ELF-1 (cell line): ENCODE results near the gene THAP7.

Experiments
- DNase-seq: peaks from one replicate; pipeline ENCODE4 v3.0.0-alpha.2; 2016; ENCODE audit warnings: low read depth, low spot score

THAP7 gene

DNA sequence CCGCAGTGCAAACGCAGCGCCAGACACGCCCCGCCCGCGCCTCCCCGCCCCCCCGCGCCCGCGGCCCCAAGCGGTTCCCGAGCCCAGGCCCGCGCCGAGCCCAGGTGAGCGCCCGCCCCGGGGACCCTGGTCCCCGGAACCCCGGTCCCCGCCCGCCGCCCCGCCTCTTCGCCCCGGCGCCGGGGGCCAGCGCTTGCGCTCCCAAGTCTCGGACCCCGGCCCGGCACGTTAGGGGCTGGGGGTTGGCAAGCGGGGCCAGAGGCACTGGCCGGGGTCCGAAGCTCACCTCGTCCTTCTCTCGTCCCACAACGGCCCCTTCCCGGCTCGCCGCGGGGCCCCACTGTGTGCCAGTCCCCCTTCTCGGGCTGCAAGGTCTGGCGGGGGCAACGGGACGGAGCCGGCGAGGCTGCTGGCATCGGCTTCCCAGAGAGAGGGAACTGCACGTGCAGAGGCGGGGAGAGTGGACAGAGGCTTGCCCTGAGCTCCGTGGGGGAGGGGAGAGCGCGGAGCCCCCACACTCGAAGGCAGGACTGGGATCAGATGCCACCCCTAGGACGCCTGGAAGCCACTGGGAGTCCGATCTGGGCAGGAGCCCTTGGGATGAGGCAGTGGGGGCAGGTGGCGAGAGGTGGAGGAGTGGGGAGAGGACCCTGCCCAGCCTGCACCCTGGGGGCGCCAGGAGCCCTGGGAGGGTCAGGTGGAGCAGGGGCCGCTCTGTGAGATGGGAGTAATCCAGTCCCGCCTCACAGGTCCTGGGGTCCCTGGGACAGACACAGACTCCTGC lies 36.6 kb downstream of the THAP7 start:
- DNase-seq: no peak

DNA sequence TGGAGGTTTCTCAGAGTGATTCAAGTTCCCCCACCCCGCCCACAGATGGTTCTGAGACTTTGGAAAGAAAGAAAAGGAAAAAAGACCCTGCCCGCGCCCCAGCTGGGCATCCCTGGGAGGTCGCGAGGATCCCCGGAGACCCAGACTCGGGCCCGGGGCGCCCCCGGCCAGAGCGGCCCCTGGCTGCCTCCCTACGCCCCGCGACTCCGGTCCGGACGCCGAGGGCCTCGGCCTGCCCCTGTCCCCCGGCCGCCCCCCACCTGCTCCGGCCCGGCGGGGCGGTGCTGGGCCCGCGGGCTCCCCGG lies 37.2 kb downstream of the THAP7 start:
- no peak for DNase-seq

DNA sequence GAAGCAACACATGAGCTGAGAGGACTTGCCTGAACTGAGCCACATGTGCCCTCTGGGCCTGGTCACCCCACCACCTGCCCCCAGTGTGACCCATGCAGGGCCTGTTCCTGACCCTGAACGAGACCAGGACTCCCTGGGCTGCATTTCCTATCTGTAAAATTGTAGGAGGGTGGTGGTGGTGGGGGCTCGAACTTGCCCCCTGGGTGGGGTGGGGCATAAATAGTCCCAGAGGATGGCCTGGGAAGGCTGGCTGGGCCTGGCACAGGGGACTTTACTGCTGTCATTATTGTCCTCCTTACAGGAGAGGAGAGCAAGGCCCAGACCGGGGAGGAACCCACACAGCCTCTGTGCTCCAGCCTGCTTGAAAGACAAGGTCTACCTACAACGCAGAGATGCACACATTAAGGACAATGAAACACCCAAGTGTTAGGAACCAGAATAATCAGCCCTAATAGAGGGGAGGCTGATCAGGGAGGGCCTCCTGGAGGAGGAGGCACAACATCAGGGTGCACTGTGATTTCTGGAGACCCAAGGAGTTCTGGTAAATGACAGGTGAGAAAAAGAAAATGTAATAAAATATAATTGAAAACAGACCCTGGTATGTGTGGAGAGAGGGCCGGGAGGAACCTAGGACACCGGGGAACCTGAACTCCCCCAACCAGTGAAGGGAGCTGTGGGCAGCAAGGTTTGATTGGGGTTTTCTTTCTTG lies 37.7 kb downstream of the THAP7 start:
- no peak for DNase-seq

DNA sequence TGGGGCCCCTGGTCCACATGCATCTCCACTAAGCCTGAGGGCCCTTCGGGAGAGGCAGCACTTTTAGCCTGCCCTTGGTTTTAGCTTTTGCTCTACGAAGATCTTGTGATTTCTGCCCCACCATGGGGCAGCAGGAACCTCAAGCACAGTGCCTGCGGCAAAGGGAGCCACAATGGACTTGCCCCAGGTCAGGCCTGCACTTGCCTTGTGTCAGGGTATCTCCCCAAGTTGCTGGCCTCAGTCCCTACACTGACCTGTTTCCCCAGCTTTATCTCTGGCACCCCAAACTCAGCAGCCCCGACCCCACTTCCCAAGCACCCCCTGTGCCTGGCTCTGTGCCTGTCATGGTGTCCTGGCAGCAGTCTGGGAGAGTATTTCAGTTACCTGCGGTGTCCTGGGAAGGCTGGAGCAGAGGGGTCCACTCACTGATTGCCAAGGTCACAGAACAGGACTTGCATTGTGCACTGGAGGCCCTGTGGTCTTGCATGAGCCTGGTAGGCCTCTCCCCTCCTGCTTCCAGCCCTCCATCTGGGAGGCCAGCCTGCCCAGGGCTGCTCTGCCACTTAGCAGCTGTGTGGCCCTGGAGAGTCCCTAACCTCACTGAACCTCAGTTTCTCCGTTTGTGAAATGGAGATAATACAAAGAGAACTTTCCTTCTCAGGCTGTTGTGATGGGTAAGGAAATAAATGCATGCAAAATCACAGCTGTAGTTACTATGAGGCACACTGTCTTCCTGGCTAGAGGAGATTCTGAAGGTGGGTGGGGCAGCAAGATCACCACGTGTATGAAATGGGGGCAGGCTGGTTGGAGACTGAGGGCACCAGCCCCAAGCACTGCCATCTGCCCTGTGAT lies 38.5 kb downstream of the THAP7 start:
- DNase-seq: no peak

DNA sequence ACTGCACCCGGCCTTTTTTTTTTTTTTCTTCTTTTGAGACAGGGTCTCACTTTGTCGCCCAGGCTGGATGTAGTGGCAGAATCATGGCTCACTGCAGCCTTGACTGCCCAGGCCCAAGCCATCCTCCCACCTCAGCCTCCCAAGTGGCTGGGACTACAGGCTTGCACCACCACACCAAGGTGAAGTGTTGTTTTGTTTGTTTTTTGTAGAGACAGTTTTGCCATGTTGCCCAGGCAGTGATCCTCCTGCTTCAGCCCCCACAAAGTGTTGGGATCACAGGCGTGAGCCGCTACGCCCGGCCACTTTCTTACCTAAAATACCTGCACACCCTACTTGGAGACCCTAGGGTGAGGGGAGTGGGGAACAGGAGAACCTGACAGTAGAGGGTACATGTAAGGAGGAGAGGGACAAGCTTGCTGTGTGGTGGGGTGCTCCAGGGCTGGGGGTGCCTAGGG lies 39.4 kb downstream of the THAP7 start:
- DNase-seq: no peak

DNA sequence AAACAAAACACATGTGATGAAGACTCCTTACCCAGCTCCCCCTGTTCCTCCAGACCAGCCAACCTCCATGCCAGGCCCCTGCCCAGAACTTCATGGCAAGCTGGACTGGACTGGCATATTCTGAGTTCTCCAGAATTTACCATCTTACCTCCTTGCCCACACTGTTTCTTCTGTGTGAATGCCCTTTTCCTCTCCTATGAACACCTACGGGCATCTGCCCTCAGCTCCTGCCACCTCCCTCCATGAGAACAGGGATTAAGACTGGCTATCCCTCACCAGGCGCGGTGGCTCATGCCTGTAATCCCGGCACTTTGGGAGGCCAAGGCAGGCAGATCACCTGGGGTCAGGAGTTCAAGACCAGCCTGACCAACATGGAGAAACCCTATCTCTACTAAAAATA lies 41.3 kb downstream of the THAP7 start:
- DNase-seq: no peak

DNA sequence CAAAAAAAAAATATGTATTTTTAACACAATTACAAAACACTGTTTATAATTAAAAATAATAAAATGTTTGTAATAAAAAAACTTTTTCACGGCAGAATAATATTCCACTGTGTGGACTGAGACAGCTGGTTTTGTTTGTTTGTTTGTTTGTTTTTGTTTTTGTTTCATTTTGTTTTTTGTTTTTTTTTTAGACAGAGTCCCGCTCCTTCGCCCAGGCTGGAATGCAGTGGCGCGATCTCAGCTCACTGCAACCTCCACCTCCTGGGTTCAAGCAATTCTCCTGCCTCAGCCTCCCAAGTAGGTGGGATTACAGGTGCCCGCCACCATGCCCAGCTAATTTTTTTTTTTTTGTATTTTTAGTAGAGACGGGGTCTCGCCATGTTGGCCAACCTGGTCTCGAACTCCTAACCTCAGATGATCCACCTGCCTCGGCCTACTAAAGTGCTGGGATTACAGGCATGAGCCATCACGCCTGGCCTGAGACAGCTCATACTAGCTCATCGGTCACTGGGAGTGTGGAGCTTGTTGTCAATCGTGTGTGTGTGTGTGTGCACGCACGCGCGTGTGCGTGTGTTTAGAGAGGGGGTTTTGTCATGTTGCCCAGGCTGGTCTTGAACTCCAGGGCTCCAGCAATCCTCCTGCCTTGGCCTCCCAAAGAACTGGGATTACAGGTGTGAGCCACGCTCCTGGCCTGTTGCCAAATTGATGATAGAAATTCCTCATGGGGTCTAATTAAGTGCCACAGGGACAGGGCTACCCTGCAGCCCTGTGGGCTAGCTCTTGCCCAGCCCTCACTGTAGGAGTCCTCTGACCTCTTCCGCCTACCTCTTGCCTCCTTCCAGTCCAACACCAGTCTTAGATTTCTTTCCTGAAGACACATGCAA lies 42.1 kb downstream of the THAP7 start:
- DNase-seq: no peak

DNA sequence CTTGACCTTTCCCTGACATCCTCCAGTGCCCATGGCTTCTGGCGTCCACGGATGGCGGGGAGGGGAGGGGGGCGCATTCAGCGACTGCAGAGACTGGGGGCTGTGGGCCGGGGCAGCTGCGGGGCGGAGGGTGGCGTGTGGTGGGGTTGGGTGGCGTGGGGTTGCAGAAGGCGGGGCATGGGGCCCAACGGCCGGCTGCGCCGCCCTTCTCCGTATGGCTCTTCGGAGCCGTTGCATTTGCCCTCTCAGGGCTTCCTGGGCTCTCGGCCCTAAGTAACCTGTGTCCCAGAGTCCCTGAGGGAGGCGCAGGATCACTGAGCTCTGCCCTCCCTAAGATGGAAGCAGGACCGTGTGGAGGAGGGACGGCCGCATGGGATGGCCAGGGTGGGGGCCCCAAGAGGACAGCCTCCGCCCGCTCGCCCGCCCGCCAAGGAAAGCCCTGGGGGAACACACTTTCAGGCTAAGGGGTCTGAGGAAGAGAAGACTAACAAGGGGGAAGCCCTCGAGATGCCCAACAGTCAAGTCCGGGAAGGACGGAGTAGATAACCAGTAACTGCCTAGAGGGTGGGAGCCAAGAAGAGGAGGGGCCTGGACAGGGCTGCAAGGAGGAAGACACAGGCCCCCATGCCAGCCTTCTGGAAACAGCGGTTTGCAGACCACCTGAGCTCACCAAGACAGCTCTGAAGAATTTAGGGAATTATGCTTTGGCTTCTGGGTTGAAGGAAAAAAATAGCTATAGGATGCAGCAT lies 44.1 kb downstream of the THAP7 start:
- peak; percentile 45 for DNase-seq

DNA sequence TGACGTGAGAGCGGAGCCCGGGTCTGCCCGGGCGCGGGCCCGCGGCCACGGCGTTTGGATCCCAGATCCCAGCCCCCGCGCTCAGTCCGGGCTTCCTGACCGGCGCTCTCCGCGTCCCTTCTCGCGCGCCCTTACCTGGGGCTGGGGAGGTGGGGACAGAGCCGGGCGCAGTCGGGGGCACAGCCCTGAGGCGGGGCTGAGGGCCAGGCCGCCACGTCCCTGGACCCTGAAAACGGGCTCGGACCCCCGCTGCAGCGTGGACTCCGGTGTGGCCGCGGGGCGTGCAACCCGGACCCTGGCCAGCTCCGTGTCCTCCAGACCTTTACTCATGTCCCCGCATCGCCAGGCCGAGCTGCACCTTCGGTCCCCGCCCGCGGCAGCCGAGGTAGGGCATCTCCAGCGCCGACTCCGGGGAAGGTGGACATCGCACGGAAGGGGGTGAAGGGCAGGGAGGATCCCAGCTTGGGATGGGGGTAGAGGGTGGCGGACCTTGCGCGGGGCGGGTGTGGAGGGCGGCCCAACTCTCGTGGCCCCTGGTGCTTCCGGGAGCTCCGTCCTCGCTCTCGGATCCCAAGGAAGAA lies 44.7 kb downstream of the THAP7 start:
- DNase-seq: no peak

DNA sequence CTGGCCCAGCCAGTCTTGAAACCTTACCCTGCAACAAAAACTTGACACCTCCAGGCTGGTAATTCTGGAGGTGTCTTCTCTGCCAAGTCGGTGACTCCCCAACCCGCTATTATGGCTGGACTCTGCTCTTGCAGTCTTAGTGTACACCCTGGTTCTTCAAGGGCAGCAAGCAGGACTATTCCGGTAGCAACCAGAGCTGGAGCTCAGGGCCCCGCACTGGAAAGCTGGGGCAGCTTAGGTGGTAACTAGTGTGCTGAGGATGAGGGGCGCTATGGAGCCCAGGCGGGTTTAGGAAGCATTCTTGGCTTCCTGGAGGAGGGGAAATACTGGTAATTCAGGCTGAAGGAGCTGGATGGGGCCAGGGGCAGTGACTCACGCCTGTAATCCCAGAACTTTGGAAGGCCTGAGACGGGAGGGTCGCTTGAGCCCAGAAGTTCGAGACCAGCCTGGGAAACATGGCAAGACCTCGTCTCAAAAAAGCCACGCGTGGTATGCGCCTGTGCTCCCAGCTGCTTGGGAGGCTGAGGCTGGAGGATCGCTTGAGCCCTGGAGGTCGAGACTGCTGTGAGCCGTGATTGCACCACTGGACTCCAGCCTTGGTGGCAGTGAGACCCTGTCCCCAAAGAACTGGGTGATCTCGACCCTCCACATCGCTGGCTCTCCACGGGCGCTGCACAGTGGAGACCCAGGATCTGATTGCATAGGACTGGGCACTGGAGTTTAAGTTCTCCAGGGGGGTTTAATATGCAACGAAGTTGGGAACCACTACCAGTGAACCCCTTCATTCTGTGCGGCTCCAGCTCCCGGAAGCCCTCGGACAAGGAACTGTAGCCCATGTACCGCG lies 45.4 kb downstream of the THAP7 start:
- peak; percentile 93 for DNase-seq

DNA sequence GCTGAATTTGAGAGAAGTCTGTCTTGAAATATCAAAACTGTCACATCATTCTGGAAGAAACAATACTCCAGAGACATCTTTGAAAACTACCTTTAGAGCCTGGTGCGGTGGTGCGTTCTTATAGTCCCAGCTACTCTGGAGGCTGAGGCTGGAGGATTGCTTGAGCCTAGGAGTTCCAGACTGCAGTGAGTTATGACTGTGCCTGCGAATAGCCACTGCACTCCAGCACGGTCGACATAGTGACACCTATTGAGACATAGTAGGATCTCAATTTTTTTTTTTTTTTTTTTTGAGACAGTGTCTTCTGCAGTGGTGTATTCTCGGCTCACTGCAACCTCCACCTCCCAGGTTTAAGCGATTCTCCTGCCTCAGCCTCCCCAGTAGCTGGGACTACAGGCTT lies 46.4 kb downstream of the THAP7 start:
- DNase-seq: no peak

DNA sequence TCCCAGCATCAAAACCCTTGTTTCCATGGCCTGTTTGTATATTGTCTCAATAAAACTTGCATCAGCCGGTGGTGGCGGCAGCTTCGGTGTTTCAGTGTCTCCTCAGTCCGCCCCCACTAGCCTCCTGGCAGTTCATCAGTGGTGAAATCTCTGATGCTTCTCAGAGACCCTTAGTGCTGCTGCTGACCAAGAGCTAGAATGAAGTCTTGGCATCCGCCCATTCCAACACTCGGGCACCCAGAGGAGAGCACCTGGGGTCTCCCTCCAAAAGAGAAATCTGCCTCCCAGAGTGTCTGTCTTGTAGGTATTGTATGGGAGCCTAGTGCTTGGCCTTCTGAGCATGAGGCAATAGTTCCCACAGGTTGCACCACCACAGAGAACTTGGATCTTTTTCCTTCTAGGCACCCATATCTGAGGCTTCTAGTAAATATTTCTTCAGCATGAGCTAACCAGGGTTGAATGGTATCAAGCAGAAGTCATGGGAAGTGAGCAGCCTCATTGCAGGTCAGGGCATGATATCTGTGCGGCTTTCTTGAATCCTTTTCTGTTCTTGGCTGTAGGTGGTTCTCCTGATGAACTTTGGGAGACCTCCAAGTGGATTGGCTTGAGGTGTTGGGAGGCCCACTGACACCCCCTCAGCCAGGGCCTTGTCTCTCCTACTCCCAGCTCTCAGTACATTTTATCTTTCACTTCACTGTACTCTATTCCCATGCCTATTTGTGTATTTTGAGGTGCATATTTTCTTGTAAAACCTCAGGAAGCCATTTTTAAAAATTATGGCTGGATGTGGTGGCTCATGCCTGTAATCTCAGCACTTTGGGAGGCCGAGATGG lies 48.0 kb downstream of the THAP7 start:
- no peak for DNase-seq

DNA sequence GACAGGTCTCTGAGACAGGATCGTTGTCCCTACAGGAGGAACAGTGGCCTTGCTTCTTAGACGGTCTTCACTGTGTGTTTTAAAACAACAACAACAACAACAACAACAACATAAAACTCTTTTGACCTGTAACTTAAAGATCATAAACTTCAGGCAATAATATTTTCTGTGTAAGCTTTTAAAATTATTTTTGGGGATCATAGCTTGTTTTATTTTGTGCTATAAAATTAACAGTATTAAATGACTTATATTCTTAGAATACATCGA lies 48.6 kb downstream of the THAP7 start:
- DNase-seq: no peak

DNA sequence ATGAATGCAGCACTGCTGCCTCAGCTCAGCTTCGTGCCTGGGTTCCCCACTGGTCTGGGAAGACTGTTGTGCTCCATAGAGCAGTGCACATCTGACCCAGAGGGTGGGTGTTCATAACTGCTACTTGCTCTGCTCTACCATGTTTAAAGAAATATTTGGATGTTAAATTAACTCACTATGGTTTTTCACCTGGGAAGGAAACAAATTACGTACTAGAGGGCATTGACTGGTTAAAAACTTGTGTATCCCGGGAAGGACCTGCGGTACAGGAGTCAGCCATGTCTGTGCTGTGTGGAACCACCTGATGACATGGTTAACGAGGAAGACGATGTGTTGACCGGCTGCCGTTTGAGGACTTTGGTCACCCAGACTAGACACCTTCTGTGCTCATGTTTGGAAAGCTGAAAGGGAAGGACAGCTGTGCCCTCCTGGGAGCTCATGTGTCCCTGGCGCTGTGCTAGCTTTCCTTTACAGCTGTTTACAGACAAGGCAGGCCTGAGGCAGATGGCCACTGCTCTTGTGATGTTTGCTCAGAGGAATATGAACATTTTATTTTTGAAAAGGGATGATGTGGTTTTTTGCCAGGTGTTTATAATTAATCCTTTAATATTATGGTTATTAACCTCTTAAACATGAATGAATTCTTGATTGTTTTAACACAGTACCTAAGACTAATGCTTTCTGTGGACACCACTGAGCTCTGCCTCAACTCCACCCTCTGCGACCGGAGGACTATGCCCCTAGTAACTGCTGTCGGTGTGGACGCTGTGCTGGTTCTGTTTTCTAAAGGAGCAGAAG lies 49.2 kb downstream of the THAP7 start:
- no peak for DNase-seq

DNA sequence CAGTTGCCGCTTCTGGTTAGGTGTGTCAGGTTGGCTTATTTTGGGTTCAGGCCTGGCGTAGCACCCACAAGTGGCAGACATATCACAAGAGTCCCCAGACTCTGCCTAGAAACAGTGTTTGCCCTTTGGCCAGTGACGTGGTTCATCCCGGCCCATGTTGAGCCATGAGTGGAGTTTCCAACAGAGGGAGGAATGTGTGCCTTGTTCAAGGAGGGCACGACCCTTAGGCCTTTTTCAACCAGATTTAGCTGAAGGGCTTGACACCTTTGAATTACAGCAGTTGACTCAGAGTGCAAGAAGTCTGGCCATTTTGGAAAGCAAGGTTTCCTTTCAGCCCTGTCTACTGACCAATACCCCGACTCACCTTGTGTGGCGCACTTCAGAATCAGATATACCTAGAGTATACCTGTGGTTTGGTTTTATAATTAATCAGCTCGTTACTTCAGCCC lies 50.0 kb downstream of the THAP7 start:
- DNase-seq: peak; percentile 35

DNA sequence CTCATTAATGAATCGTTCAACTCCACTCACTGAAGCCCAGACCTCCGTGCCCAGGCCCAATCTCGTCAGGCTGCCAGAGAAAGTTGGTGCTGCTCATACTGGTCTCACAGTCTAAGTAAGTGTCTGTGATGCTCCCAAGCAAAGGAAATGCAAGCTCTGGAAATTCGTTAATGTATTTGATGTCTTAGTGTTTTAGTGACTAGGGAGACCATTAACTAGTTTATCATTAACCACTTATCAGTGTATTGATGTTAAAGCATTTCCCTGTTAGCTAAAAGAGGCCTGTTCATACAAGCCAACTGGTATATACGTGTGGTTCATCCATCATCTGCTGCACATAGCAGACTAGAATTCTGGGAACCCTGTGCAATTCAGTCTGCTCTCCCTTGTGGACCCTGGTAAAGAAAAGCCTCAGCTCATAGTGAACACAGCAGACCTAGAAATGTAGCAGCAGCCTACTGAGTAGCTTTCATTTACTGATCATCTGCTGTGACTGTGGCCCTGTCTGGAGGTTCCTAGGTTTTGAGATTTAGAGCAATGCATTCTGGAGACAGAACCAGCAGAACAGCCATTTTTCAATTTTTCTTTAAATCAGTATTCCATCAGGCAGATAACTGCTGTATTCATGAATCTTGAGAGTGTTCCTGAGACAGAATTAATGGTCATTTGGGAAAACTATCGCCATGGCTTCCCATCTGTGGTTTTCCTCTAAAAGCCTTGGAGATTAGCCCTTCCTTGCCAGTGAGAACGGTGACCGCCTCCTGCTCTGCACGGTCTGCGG lies 50.6 kb downstream of the THAP7 start:
- DNase-seq: no peak

DNA sequence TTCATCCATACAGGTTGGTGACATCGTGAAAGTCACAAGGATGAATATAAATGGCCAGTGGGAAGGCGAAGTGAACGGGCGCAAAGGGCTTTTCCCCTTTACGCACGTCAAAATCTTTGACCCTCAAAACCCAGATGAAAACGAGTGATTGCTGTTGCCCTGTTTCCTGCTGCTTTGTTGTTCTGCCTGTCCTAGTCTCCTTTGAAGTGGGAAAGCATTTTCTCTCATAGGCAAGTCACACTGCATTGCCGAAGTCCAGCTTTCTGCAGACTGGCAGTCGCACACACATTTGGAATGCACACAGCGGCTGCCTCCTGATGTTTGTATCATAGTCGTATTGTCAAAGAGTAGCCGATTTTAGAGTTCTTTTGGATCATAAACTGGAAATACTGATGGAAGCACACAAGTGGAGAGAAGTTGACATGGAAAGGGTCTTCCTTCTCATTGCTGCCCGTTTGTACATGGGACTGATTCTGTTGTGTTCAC lies 52.2 kb downstream of the THAP7 start:
- DNase-seq: no peak
